K562 (cell line): ENCODE measurements around the gene TIMM23. TPM values are rescaled to one million over a fixed set of nuclear protein-coding genes. Genes with fewer than 3 reads are reported as not detected.
A peak's percentile ranks its signal among the peaks of the same experiment; 100 is the strongest.

Experiments
- BRCA1 ChIP-seq, 2 experiments: fragments of 450-650 bp in 1 of 2; sonication (generic) in 1 of 2; formaldehyde crosslinking in 1 of 2; IDR thresholded peaks; 2 replicates each; pipeline versions ENCODE4 v1.5.0 to v1.6.1; 2017 to 2020; ENCODE audit warnings: mild to moderate bottlenecking in 1 of 2, missing genetic modification reagents in 1 of 2
- ETV6 ChIP-seq, 3 experiments: fragments of 150-350 bp in 1 of 3; sonication (generic) in 1 of 3; formaldehyde crosslinking in 1 of 3; IDR thresholded peaks; 2 replicates each; pipeline versions ENCODE4 v1.6.1 to v1.8.0; 2014 to 2022; ENCODE audit warnings: borderline replicate concordance in 2 of 3, low read depth in 2 of 3, antibody characterized with exemption in 1 of 3, low read length in 1 of 3, mild to moderate bottlenecking in 1 of 3, missing genetic modification reagents in 1 of 3
- HDAC2 ChIP-seq: fragments of 450-650 bp; IDR thresholded peaks from 2 replicates; pipeline ENCODE4 v1.6.1; 2016; ENCODE audit warnings: mild to moderate bottlenecking
- HNRNPK ChIP-seq: fragments of 200-400 bp; formaldehyde crosslinking; IDR thresholded peaks from one replicate; pipeline ENCODE4 v1.6.1; 2018; ENCODE audit warnings: mild to moderate bottlenecking, low read depth, low read length; ENCODE audit not compliant: poor library complexity, severe bottlenecking
- KLF16 ChIP-seq: IDR thresholded peaks from 2 replicates; pipeline ENCODE4 v1.6.1; 2016; ENCODE audit warnings: antibody characterized with exemption
- MEF2D ChIP-seq: conservative IDR thresholded peaks from 2 replicates; pipeline ENCODE4 v1.6.1; 2016; ENCODE audit warnings: low read depth, missing genetic modification characterization, missing compliant biosample characterization
- NEUROD1 ChIP-seq: fragments of 150-350 bp; IDR thresholded peaks from 2 replicates; pipeline ENCODE4 v1.6.1; 2014; ENCODE audit warnings: borderline replicate concordance, low read length, low read depth; ENCODE audit not compliant: partially characterized antibody
- RUNX1 ChIP-seq: sonication (generic); IDR thresholded peaks from 2 replicates; pipeline ENCODE4 v1.6.1; 2016; ENCODE audit warnings: antibody characterized with exemption, low read depth
- SPI1 ChIP-seq: IDR thresholded peaks from 2 replicates; pipeline ENCODE4 v1.6.1; 2011; ENCODE audit warnings: low read depth, low read length, control low read depth, borderline replicate concordance
- TAF15 ChIP-seq: fragments of 200-400 bp; formaldehyde crosslinking; IDR thresholded peaks from 2 replicates; pipeline ENCODE4 v1.6.1; 2017; ENCODE audit warnings: mild to moderate bottlenecking, low read depth, low read length, moderate library complexity
- ZKSCAN1 ChIP-seq: fragments of 150-350 bp; IDR thresholded peaks from 2 replicates; pipeline ENCODE4 v1.6.1; 2016; ENCODE audit warnings: low read depth, low read length
- ZKSCAN8 ChIP-seq: fragments of 200-800 bp; sonication (Bioruptor generic); IDR thresholded peaks from 2 replicates; pipeline ENCODE4 v1.6.1; 2016; ENCODE audit warnings: missing genetic modification characterization, missing compliant biosample characterization
- ZNF311 ChIP-seq: fragments of 250-450 bp; sonication (Bioruptor Pico); IDR thresholded peaks from 2 replicates; pipeline ENCODE4 v1.4.0; 2020; ENCODE audit warnings: mild to moderate bottlenecking, moderate library complexity
- ZNF431 ChIP-seq: sonication (generic); formaldehyde crosslinking; IDR thresholded peaks from 2 replicates; pipeline ENCODE4 v1.8.0; 2022; ENCODE audit warnings: mild to moderate bottlenecking, missing genetic modification reagents
- ZNF668 ChIP-seq: fragments of 250-450 bp; sonication (Bioruptor Pico); IDR thresholded peaks from 2 replicates; pipeline ENCODE4 v1.8.0; 2022; ENCODE audit warnings: mild to moderate bottlenecking, inconsistent platforms
- ZNF740 ChIP-seq, 3 experiments: fragments of 200-800 bp in 1 of 3; sonication (Bioruptor generic) in 1 of 3; sonication (generic) in 1 of 3; formaldehyde crosslinking in 1 of 3; IDR thresholded peaks; 2 replicates each; pipeline versions ENCODE4 v1.6.1 to v1.8.0; 2016 to 2022; ENCODE audit warnings: mild to moderate bottlenecking in 2 of 3, missing compliant biosample characterization in 2 of 3, missing genetic modification characterization in 2 of 3, missing genetic modification reagents in 1 of 3
- ZZZ3 ChIP-seq: fragments of 450-650 bp; IDR thresholded peaks from 2 replicates; pipeline ENCODE4 v1.6.1; 2016; ENCODE audit warnings: antibody characterized with exemption, mild to moderate bottlenecking, moderate library complexity
- polyA plus RNA-seq, 8 experiments: library from polyadenylated mRNA; depleted of rRNA in 4 of 8; stranded (reverse) in 5 of 8; unstranded in 3 of 8; fragments of >200 nt; fragmentation: Nextera tagmentation in 2 of 8; fragmentation: Illumina TruSeq in 1 of 8; extraction: Ambion mirVana in 2 of 8; extraction: Trizol in 1 of 8; gene quantifications; 2 replicates each; pipeline versions ENCODE4 v1.2.1 to v1.2.3, GENCODE V29; 2011 to 2014; ENCODE audit warnings: inconsistent platforms in 1 of 8, missing spikeins in 1 of 8
- total RNA-seq, 7 experiments: library from RNA; depleted of rRNA in 6 of 7; stranded (reverse); fragments of >200 nt in 6 of 7; fragmentation: Illumina TruSeq in 2 of 7; extraction: Trizol in 2 of 7; gene quantifications; 2 replicates each; pipeline versions ENCODE4 v1.2.1 to v1.2.3, GENCODE V29; 2011 to 2021; ENCODE audit warnings: low replicate concordance in 1 of 7
- TF ChIP-seq, protein P1 (sequence below): sonication (generic); formaldehyde crosslinking; IDR thresholded peaks from 2 replicates; pipeline ENCODE4 v1.8.1; 2023; ENCODE audit warnings: missing genetic modification reagents, mild to moderate bottlenecking, borderline replicate concordance
- TF ChIP-seq, protein P2 (sequence below): fragments of 450-650 bp; formaldehyde crosslinking; IDR thresholded peaks from 2 replicates; pipeline ENCODE4 v1.4.0; 2020; ENCODE audit warnings: mild to moderate bottlenecking, moderate library complexity

Gene TIMM23
- total and polyA plus RNA-seq, 9 of the 15 experiments (the other 6 are each of a cell fraction or from before 2014, with no cell fraction given) = 148 to 280 (median 183) TPM

DNA sequence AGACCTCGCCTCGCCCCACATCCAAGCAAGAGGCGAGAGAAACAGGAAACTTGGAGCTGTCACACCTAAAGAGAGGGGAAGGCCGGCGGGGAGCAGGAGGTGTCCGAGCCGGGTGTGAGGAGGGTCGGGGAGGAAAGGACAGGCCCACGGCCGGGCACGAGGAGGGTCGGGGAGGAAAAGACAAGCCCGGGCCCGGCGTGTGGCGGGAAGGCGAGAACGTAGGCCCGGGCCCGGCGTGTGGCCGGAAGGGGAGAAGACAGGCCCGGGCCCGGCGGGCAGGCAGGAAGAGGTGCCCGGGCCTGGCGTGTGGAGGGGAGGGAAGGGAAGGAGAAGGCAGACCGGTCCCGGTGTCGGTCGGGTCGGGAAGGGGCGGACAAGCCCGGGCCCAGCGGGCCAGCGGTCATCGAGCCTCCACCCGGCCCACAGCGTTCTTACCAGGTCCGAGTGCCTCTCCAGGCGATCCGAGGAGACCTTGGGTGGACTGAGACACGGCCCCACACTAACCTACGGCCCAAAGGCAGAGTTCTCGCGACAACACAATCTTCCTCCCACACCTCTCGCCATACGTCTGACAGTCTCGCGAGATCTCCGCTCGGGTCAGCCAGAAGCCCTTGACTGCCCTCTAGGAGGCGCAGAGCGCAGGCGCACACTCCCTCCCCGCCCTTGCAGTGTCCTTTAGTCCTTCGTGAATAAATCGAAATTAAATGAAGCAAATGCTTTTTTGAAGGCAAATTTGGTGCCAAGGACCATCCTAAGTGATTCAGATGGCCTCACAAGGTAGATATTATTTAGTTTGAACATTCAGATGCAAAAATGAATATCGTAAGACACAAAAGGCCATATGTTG, 58.0 kb downstream of the TIMM23 start, which contains the start of gene NCOA4 (continued):
- TF ChIP-seq ZNF740 (CRISPR knock-in tag; IDR thresholded peaks at IDR 0.05) (no peak), ZNF740 (tag; IDR thresholded peaks at IDR 0.05) (no peak), BRCA1 (IDR thresholded peaks at IDR 0.05) (no peak), BRCA1 (CRISPR knock-in tag; IDR thresholded peaks at IDR 0.05) (peak; percentile 70; the same call in 1 of the 2 replicates), ZZZ3 (peak; percentile 79; the same call in 1 of the 2 replicates), ZNF311 (CRISPR knock-in tag) (peak; percentile 70; the same call in 1 of the 2 replicates), SPI1 (no peak), MEF2D (tag) (0 out of 2 replicates have a peak, but pooled peaks have one; percentile 24), HDAC2 (no peak), TAF15 (no peak), ZNF431 (CRISPR knock-in tag) (peak; percentile 56; the same call in 1 of the 2 replicates), ZKSCAN1 (no peak; the same call in 1 of the 2 replicates), ETV6 (IDR thresholded peaks at IDR 0.05; ENCODE audit: borderline replicate concordance in 1 of 2, low read depth in 2 of 2, low read length in 1 of 2) (no peak), ETV6 (CRISPR knock-in tag; IDR thresholded peaks at IDR 0.05; ENCODE audit: borderline replicate concordance) (no peak), NEUROD1 (peak; percentile 91), HNRNPK (no peak), RUNX1 (no peak), KLF16 (no peak; the same call in 1 of the 2 replicates), ZKSCAN8 (CRISPR knock-in tag) (0 out of 2 replicates have a peak, but pooled peaks have one; percentile 16), ZNF668 (CRISPR knock-in tag) (no peak)
- TF ChIP-seq, protein P1, sequence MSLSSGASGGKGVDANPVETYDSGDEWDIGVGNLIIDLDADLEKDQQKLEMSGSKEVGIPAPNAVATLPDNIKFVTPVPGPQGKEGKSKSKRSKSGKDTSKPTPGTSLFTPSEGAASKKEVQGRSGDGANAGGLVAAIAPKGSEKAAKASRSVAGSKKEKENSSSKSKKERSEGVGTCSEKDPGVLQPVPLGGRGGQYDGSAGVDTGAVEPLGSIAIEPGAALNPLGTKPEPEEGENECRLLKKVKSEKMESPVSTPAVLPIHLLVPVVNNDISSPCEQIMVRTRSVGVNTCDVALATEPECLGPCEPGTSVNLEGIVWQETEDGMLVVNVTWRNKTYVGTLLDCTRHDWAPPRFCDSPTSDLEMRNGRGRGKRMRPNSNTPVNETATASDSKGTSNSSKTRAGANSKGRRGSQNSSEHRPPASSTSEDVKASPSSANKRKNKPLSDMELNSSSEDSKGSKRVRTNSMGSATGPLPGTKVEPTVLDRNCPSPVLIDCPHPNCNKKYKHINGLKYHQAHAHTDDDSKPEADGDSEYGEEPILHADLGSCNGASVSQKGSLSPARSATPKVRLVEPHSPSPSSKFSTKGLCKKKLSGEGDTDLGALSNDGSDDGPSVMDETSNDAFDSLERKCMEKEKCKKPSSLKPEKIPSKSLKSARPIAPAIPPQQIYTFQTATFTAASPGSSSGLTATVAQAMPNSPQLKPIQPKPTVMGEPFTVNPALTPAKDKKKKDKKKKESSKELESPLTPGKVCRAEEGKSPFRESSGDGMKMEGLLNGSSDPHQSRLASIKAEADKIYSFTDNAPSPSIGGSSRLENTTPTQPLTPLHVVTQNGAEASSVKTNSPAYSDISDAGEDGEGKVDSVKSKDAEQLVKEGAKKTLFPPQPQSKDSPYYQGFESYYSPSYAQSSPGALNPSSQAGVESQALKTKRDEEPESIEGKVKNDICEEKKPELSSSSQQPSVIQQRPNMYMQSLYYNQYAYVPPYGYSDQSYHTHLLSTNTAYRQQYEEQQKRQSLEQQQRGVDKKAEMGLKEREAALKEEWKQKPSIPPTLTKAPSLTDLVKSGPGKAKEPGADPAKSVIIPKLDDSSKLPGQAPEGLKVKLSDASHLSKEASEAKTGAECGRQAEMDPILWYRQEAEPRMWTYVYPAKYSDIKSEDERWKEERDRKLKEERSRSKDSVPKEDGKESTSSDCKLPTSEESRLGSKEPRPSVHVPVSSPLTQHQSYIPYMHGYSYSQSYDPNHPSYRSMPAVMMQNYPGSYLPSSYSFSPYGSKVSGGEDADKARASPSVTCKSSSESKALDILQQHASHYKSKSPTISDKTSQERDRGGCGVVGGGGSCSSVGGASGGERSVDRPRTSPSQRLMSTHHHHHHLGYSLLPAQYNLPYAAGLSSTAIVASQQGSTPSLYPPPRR (CRISPR knock-in tag) = no peak
- TF ChIP-seq, protein P2, sequence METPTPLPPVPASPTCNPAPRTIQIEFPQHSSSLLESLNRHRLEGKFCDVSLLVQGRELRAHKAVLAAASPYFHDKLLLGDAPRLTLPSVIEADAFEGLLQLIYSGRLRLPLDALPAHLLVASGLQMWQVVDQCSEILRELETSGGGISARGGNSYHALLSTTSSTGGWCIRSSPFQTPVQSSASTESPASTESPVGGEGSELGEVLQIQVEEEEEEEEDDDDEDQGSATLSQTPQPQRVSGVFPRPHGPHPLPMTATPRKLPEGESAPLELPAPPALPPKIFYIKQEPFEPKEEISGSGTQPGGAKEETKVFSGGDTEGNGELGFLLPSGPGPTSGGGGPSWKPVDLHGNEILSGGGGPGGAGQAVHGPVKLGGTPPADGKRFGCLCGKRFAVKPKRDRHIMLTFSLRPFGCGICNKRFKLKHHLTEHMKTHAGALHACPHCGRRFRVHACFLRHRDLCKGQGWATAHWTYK (CRISPR knock-in tag) = peak; percentile 70; the same call in 1 of the 2 replicates
